ENCODE results near the gene RPL18. TPM values are rescaled to one million over a fixed set of nuclear protein-coding genes. Genes with fewer than 3 reads are reported as not detected.

The RPL18 gene
- total and polyA plus RNA-seq, 4 donors: 276 to 830 (median 586) TPM

GRCh38 chr19:48639483-48640375 lies 20.8 kb upstream of the RPL18 start (continued):
- TF ChIP-seq GABPA (IDR thresholded peaks at IDR 0.05 in 1 of 2, conservative IDR thresholded peaks at IDR 0.05 in 1 of 2): no peak

GRCh38 chr19:48638831-48639381 lies 19.9 kb upstream of the RPL18 start:
- WGBS: 79% methylated on average over 16 of the region's 16 CpGs
- Histone ChIP-seq H3K36me3 (ENCODE audit: control insufficient read depth in 4 of 4, insufficient read depth in 3 of 4, low read depth in 1 of 4, low read length in 3 of 4) (no peaks in the 10 kb centered on the region), H3K9ac (ENCODE audit: low read depth in 1 of 2, low read length in 2 of 2) (no peak overlapping the region), H3K4me1 (ENCODE audit: control insufficient read depth in 4 of 4, insufficient read depth in 4 of 4, low read length in 3 of 4) (peaks cover 9 to 40% (median 30%) of the 10 kb centered on the region in 4 donors), H3K9me3 (ENCODE audit: control insufficient read depth in 4 of 4, low read length in 3 of 4) (no peaks in the 10 kb centered on the region), H3K27me3 (ENCODE audit: control insufficient read depth in 4 of 4, insufficient read depth in 4 of 4, low read length in 3 of 4) (no peaks in the 10 kb centered on the region), H3K27ac (ENCODE audit: low read depth in 1 of 2, low read length in 2 of 2) (peak overlapping the region in 1 of 2 donors; percentile 98), H3K4me3 (ENCODE audit: low read depth in 1 of 3, low read length in 3 of 3) (no peak overlapping the region)
- no peak for DNase-seq (ENCODE audit: low spot score)
- TF ChIP-seq EGR1 (IDR thresholded peaks at IDR 0.05; ENCODE audit: low read depth in 2 of 2) (no peak), GABPA (IDR thresholded peaks at IDR 0.05 in 1 of 2, conservative IDR thresholded peaks at IDR 0.05 in 1 of 2) (no peak), FOXA1 (IDR thresholded peaks at IDR 0.05) (peak; percentile 3)

- Histone ChIP-seq H3K4me3 (ENCODE audit: low read depth in 1 of 3, low read length in 3 of 3) (peak overlapping the region; percentile 56 to 86 (median 59)), H3K9ac (ENCODE audit: low read depth in 1 of 2, low read length in 2 of 2) (peak overlapping the region; percentile 72 to 94), H3K36me3 (ENCODE audit: control insufficient read depth in 4 of 4, insufficient read depth in 3 of 4, low read depth in 1 of 4, low read length in 3 of 4) (no peaks in the 10 kb centered on the region), H3K27me3 (ENCODE audit: control insufficient read depth in 4 of 4, insufficient read depth in 4 of 4, low read length in 3 of 4) (no peaks in the 10 kb centered on the region), H3K27ac (ENCODE audit: low read depth in 1 of 2, low read length in 2 of 2) (peak overlapping the region; percentile 98 to 99), H3K4me1 (ENCODE audit: control insufficient read depth in 4 of 4, insufficient read depth in 4 of 4, low read length in 3 of 4) (peaks cover 12 to 47% (median 37%) of the 10 kb centered on the region in 4 donors), H3K9me3 (ENCODE audit: control insufficient read depth in 4 of 4, low read length in 3 of 4) (no peaks in the 10 kb centered on the region)
- TF ChIP-seq JUND (IDR thresholded peaks at IDR 0.05) (no peak), SP1 (IDR thresholded peaks at IDR 0.05) (no peak), YY1 (IDR thresholded peaks at IDR 0.05) (peak; percentile 25), GABPA (IDR thresholded peaks at IDR 0.05 in 1 of 2, conservative IDR thresholded peaks at IDR 0.05 in 1 of 2) (peak in 1 of 2 donors; percentile 7), RXRA (IDR thresholded peaks at IDR 0.05) (no peak), HNF4A (conservative IDR thresholded peaks at IDR 0.05) (no peak), CTCF (IDR thresholded peaks at IDR 0.05; ENCODE audit: low read depth, low read length, missing input control) (peak; percentile 6), FOXA1 (IDR thresholded peaks at IDR 0.05) (peak; percentile 7), NR2F2 (IDR thresholded peaks at IDR 0.05) (peak; percentile 49)
- TF ChIP-seq, protein P1, sequence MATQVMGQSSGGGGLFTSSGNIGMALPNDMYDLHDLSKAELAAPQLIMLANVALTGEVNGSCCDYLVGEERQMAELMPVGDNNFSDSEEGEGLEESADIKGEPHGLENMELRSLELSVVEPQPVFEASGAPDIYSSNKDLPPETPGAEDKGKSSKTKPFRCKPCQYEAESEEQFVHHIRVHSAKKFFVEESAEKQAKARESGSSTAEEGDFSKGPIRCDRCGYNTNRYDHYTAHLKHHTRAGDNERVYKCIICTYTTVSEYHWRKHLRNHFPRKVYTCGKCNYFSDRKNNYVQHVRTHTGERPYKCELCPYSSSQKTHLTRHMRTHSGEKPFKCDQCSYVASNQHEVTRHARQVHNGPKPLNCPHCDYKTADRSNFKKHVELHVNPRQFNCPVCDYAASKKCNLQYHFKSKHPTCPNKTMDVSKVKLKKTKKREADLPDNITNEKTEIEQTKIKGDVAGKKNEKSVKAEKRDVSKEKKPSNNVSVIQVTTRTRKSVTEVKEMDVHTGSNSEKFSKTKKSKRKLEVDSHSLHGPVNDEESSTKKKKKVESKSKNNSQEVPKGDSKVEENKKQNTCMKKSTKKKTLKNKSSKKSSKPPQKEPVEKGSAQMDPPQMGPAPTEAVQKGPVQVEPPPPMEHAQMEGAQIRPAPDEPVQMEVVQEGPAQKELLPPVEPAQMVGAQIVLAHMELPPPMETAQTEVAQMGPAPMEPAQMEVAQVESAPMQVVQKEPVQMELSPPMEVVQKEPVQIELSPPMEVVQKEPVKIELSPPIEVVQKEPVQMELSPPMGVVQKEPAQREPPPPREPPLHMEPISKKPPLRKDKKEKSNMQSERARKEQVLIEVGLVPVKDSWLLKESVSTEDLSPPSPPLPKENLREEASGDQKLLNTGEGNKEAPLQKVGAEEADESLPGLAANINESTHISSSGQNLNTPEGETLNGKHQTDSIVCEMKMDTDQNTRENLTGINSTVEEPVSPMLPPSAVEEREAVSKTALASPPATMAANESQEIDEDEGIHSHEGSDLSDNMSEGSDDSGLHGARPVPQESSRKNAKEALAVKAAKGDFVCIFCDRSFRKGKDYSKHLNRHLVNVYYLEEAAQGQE (IDR thresholded peaks at IDR 0.05): no peak
- TF ChIP-seq, protein P2, sequence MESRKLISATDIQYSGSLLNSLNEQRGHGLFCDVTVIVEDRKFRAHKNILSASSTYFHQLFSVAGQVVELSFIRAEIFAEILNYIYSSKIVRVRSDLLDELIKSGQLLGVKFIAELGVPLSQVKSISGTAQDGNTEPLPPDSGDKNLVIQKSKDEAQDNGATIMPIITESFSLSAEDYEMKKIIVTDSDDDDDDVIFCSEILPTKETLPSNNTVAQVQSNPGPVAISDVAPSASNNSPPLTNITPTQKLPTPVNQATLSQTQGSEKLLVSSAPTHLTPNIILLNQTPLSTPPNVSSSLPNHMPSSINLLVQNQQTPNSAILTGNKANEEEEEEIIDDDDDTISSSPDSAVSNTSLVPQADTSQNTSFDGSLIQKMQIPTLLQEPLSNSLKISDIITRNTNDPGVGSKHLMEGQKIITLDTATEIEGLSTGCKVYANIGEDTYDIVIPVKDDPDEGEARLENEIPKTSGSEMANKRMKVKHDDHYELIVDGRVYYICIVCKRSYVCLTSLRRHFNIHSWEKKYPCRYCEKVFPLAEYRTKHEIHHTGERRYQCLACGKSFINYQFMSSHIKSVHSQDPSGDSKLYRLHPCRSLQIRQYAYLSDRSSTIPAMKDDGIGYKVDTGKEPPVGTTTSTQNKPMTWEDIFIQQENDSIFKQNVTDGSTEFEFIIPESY (IDR thresholded peaks at IDR 0.05): no peak
- TF ChIP-seq, protein P3, sequence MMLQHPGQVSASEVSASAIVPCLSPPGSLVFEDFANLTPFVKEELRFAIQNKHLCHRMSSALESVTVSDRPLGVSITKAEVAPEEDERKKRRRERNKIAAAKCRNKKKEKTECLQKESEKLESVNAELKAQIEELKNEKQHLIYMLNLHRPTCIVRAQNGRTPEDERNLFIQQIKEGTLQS (IDR thresholded peaks at IDR 0.05): no peak
- 10% methylated on average over 29 of the region's 29 CpGs for WGBS
- peak; percentile 75 for DNase-seq (ENCODE audit: low spot score)
Measured at GRCh38 chr19:48637948-48638830, 19.2 kb upstream of the RPL18 start.
